Measurements from ENCODE around the gene AGAP9.
"Not testable (repeated sequence)": the region's sequence is repeated elsewhere in the genome, so short reads cannot be mapped to it uniquely, and the experiment has no call there.

GRCh38 chr10:47565517-47565920, 42.1 kb upstream of the AGAP9 start:
- not testable (repeated sequence) for TF ChIP-seq CTCF, POLR2A (IDR thresholded peaks at IDR 0.05)

Measured in Peyer's patch (tissue), 4 donors.